AG04450 (cell line): ENCODE data around the gene CKS1B. TPM values are rescaled to one million over a fixed set of nuclear protein-coding genes. Genes with fewer than 3 reads are reported as not detected.
A peak's percentile ranks its signal among the peaks of the same experiment; 100 is the strongest.

ENCODE experiments used
- CTCF ChIA-PET: fragments of 300-600, 350-600 bp; formaldehyde crosslinking; extraction: SDS; loops from one replicate; lab custom pipeline; 2022; ENCODE audit warnings: antibody characterized with exemption, inconsistent platforms; lab: Charles Lee
- POLR2A ChIA-PET: fragments of 350-600 bp; formaldehyde crosslinking; extraction: SDS; loops from one replicate; lab custom pipeline; 2021; ENCODE audit warnings: antibody characterized with exemption, inconsistent platforms; lab: Yijun Ruan, JAX
- DNase-seq: peaks from one replicate; pipeline ENCODE4 v3.0.0-alpha.2; 2011; ENCODE audit warnings: low read depth, low spot score
- H3K27ac ChIP-seq: one replicate; pipeline ENCODE4 v1.5.1; 2012; ENCODE audit warnings: low read depth, low read length, control low read depth
- H3K27me3 ChIP-seq: one replicate; pipeline ENCODE4 v1.6.0; 2012; ENCODE audit warnings: low read length; ENCODE audit not compliant: control insufficient read depth, insufficient read depth
- H3K4me3 ChIP-seq: 2 replicates; pipeline ENCODE4 v1.5.1; 2011; ENCODE audit warnings: mild to moderate bottlenecking, low read depth, low read length, control low read depth
- H3K9me3 ChIP-seq: 2 replicates; pipeline ENCODE4 v1.5.1; 2012; ENCODE audit warnings: low read length; ENCODE audit not compliant: control insufficient read depth, insufficient read depth
- CTCF ChIP-seq: IDR thresholded peaks from 2 replicates; pipeline ENCODE4 v1.5.1; 2011; ENCODE audit warnings: low read depth, low read length, control low read depth, inconsistent platforms
- polyA plus RNA-seq: library from polyadenylated mRNA; depleted of rRNA; stranded (reverse); fragments of >200 nt; gene quantifications from 2 replicates; pipeline ENCODE4 v1.2.3, GENCODE V29; 2011

Gene CKS1B
- polyA plus RNA-seq, 1 experiment: 81.3 TPM

GRCh38 chr1:154941333-154942013 is 33.0 kb upstream of the CKS1B start:
- Histone ChIP-seq H3K4me3 (no peak overlapping the region), H3K27ac (no peak overlapping the region), H3K9me3 (no peaks in the 10 kb centered on the region), H3K27me3 (peaks cover 2% of the 10 kb centered on the region)
- DNase-seq: no peak
- ChIA-PET POLR2A (interaction anchor here (0.6 to 1.1 kb wide), 3 partner anchors 29 to 317 kb away, joined by 3 to 5 read pairs (median 3); partner anchors contain the start of gene SHC1), CTCF (interaction anchor here (1.3 to 1.8 kb wide), 2 partner anchors 272 to 382 kb away, joined by 6 to 7 read pairs; no protein-coding TSS in a partner anchor)
- TF ChIP-seq CTCF: no peak

GRCh38 chr1:154943649-154944400 is 30.7 kb upstream of the CKS1B start:
- ChIA-PET CTCF (interaction anchor here (0.6 to 1.5 kb wide), 19 partner anchors 10 to 744 kb away, joined by 3 to 11 read pairs (median 3); partner anchors contain the start of gene PBXIP1), POLR2A (interaction anchor here (0.7 to 1.0 kb wide), 2 partner anchors 27 to 1049 kb away, joined by 4 read pairs; partner anchors contain the start of gene SHC1)
- H3K27me3 ChIP-seq: peaks cover 2% of the 10 kb centered on the region
- no peaks in the 10 kb centered on the region for H3K9me3 ChIP-seq
- H3K4me3 ChIP-seq: no peak overlapping the region
- DNase-seq: no peak
- no peak overlapping the region for H3K27ac ChIP-seq
- TF ChIP-seq CTCF: peak; percentile 86

DNA sequence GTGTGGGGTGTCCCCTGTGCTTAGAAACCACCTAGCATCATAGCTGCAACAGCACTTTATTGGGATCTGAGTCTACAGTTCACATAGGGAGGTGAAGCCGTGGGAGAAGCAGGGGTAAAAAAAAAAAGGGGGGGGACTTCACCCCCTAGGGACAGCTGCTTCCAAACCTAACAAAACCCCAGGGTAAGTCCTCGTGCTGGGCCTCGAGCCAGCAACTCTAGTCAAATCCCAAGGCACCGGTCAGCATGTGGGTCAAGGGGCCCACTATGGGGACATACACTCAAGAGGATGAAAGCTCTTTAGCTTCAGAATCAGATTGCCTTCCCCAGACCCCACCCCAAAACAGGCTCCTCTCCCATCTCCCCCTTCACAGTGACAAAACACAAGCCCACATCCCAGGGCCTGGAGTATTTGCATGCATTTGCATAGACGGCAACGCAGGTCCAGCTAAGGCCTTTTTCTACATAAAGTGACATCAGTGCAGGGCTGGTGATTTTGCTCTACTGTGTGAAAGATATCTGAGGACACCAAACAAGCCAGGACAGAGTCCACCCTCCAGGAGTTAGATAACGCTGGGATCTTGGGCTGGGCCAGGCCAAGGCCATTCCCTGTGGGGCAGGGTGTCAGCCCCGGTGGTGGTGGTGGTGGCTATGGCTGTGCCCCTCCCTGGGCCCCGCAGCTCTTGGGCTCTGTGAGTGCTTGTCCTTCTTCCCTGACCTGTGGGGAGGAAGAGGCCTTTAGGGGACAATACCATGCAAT is 29.9 kb upstream of the CKS1B start:
- no peak overlapping the region for H3K4me3 ChIP-seq
- no peaks in the 10 kb centered on the region for H3K9me3 ChIP-seq
- H3K27me3 ChIP-seq: peaks cover 2% of the 10 kb centered on the region
- no peak for TF ChIP-seq CTCF
- CTCF ChIA-PET: interaction anchor here (0.6 to 1.5 kb wide), 18 partner anchors 9 to 745 kb away, joined by 3 to 11 read pairs (median 4); partner anchors contain the start of gene PBXIP1
- DNase-seq: no peak
- no peak overlapping the region for H3K27ac ChIP-seq
- POLR2A ChIA-PET: interaction anchor here (0.7 to 1.0 kb wide), 2 partner anchors 26 to 1050 kb away, joined by 4 read pairs; partner anchors contain the start of gene SHC1

- ChIA-PET CTCF (interaction anchor here (0.6 to 1.5 kb wide), 7 partner anchors 9 to 466 kb away, joined by 3 to 6 read pairs (median 4); partner anchors contain the start of gene PBXIP1), POLR2A (no interaction called here)
- H3K4me3 ChIP-seq: no peak overlapping the region
Measured at GRCh38 chr1:154945160-154945961, 29.1 kb upstream of the CKS1B start.

More at GRCh38 chr1:154945160-154945961, 29.1 kb upstream of the CKS1B start:
- TF ChIP-seq CTCF: no peak
- no peaks in the 10 kb centered on the region for H3K9me3 ChIP-seq
- no peak for DNase-seq
- no peaks in the 10 kb centered on the region for H3K27me3 ChIP-seq
- no peak overlapping the region for H3K27ac ChIP-seq
